Activated CD8-positive, alpha-beta memory T cell treated with anti-CD3 and anti-CD28 coated beads, Interleukin-2, amount 10 ng/mL, durations not matched to agents 7 days and 5 days (primary cell): Measurements from ENCODE around the gene ZNF415. TPM values are rescaled to one million over a fixed set of nuclear protein-coding genes. Genes with fewer than 3 reads are reported as not detected.
"Not testable (repeated sequence)": the region's sequence is repeated elsewhere in the genome, so short reads cannot be mapped to it uniquely, and the experiment has no call there.

Experiments
- ATAC-seq: fragments of 150-1000 bp; cut with Tn5 transposase; one replicate; pipeline ENCODE4 v1.10.0; 2021; ENCODE audit warnings: moderate library complexity
- CTCF ChIA-PET: fragments of 350-600 bp; sonication (Branson Sonifier 250); formaldehyde crosslinking; loops from one replicate; lab custom pipeline; 2021; ENCODE audit warnings: antibody characterized with exemption; lab: Charles Lee
- DNase-seq: peaks from one replicate; pipeline ENCODE4 v3.0.0-alpha.2; 2020
- H3K27ac Mint-ChIP-seq: one replicate; pipeline ENCODE4 v1.8.0; 2021; ENCODE audit warnings: mild to moderate bottlenecking, mixed read lengths
- H3K27me3 Mint-ChIP-seq: one replicate; pipeline ENCODE4 v1.8.0; 2021; ENCODE audit warnings: mixed read lengths
- H3K36me3 Mint-ChIP-seq: one replicate; pipeline ENCODE4 v1.8.0; 2021; ENCODE audit warnings: mild to moderate bottlenecking, mixed read lengths
- H3K4me1 Mint-ChIP-seq: one replicate; pipeline ENCODE4 v1.8.0; 2021; ENCODE audit warnings: mixed read lengths
- H3K4me3 Mint-ChIP-seq: one replicate; pipeline ENCODE4 v1.8.0; 2021; ENCODE audit warnings: mild to moderate bottlenecking, moderate library complexity, mixed read lengths
- H3K9me3 Mint-ChIP-seq: one replicate; pipeline ENCODE4 v1.8.0; 2022; ENCODE audit warnings: low read depth, mixed read lengths
- total RNA-seq, 2 experiments: library from RNA; stranded (reverse); gene quantifications; one replicate each; pipeline ENCODE4 v1.2.3, GENCODE V29; 2021

ZNF415 gene
- total RNA-seq, 2 experiments from 2014 or later: 0.35 to 0.61 TPM

DNA sequence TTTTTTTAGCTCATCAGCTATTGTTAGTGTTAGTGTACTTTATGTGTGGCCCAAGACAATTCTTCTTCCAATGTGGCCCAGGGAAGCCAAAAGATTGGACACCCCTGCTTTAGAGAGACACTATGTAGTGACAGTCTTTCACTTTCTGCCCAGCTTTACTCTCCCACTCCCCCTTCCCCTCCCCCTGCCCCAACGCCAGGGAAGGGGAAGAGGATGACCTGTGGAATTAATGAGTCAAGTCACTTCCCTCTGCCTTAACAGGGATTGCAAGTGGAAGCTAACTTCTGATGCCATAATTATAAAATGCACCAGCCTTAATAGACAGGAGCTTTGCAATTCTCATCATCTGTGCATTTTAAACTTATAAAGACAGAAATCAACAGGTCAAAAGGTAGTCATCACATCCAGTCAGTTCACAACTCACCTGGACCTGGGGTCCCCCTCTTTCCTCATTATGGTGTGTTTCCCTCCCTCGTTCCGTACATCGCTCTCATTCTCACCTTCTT, 1.6 kb downstream of the ZNF415 start:
- no peak for ATAC-seq
- CTCF ChIA-PET: no interaction called here
- peaks cover 9% of the 10 kb centered on the region for H3K27me3 Mint-ChIP-seq
- no peak for DNase-seq
- H3K4me3 Mint-ChIP-seq: no peak overlapping the region
- H3K36me3 Mint-ChIP-seq: peaks cover 18% of the 10 kb centered on the region
- no peaks in the 10 kb centered on the region for H3K4me1 Mint-ChIP-seq
- H3K9me3 Mint-ChIP-seq: peaks cover 37% of the 10 kb centered on the region
- no peak overlapping the region for H3K27ac Mint-ChIP-seq

DNA sequence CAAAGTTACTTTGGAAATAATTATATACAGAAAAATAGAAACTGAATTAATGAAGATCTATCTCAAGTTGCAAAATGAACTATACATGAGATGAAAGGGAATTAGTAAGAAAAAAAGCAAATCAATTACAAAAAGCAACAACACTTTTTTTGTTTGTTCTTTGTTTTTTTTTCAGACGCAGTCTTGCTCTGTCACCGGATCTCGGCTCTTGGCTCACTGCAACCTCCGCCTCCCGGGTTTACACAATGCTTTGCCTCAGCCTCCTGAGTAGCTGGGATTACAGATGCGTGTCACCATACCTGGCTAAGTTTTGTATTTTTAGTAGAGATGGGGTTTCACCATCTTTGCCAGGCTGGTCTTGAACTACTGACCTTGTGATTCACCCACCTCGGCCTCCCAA, 2.2 kb downstream of the ZNF415 start:
- Mint-ChIP-seq H3K9me3 (peaks cover 33% of the 10 kb centered on the region), H3K27ac (no peak overlapping the region), H3K36me3 (peaks cover 19% of the 10 kb centered on the region), H3K27me3 (peaks cover 9% of the 10 kb centered on the region), H3K4me3 (no peak overlapping the region), H3K4me1 (no peaks in the 10 kb centered on the region)
- ATAC-seq: no peak
- CTCF ChIA-PET: no interaction called here
- DNase-seq: no peak

DNA sequence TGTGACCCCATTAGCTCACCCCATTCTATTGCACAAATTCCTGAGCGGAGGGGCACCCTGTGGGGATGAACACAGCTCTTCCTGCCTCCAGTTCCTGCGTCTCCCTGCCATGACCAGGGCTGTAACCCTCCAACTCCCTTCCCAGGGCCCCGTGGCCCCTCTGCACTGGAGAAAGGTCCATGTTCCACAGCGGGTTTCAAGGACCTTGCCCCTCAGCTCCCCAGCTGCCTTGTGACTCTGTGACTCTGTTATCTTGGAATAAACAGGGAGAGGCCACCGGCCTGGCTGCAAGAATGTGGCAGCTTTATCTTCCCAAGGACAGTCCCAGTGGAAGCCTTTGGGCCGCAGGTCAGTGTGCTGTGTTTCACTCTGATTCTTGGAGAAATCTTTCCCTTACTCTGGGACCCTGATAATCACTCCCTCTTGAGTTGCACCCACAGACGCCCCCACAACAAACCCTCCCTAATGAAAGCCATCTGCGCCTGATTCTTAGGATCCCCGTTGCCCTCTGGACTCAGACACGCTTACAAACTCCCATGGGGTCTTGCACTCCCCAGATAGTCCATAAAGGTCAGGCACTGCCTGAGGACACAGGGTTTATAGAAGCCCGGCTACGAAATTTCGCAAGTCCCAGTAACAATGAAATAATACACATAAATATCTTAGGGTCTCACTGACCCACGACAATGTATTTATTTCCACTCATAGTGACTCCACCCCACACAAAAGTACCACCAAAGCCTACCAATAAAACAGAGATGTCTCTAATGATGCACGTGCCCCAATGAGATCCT, 5.8 kb downstream of the ZNF415 start:
- H3K9me3 Mint-ChIP-seq: peaks cover 36% of the 10 kb centered on the region
- CTCF ChIA-PET, H3K27me3 Mint-ChIP-seq, H3K27ac Mint-ChIP-seq, DNase-seq, H3K4me1 Mint-ChIP-seq, H3K4me3 Mint-ChIP-seq, ATAC-seq: not testable (repeated sequence)
- H3K36me3 Mint-ChIP-seq: peaks cover 12% of the 10 kb centered on the region

DNA sequence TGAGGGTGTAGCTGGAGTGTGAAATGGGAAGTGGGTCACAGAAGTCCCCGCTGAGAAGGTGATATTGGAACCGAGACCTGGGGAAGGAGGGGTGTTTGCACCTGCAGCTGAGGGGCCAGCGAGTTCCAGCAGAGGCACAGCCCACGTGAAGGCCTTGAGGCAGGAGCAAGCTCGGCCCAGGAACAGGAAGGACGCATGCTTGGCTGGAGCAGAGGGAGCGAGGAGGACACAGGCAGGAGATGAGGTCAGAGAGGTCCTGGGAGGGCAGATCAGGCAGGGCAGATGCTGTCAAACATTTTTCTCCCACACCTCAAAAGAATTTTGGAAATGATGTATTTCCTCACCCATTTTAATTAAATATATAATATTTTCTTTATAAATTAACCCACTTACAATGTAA, 9.3 kb downstream of the ZNF415 start:
- Mint-ChIP-seq H3K9me3 (peaks cover 31% of the 10 kb centered on the region), H3K27me3 (no peaks in the 10 kb centered on the region), H3K4me1 (no peaks in the 10 kb centered on the region), H3K4me3 (no peak overlapping the region), H3K27ac (no peak overlapping the region), H3K36me3 (peaks cover 8% of the 10 kb centered on the region)
- ATAC-seq (no peak), DNase-seq (no peak)
- CTCF ChIA-PET: no interaction called here

DNA sequence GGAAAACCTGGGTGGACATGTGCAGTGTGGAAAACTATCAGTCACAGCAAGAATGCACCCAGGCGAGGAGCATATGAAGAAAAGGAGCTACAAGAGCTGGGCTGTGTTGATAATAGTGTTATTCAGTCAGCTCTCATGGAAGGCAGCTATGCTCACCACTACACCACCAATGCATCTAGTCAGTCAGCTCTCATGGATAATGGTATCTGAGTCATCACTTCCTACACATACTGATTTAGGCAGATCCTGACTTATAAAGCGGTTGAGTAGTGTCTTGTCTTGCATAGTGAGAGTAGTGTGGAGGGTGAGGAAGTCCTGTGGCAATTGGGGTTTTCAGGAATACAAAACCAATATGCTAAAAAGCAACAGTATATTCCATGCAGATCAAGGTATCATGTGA, 20.4 kb downstream of the ZNF415 start:
- H3K36me3 Mint-ChIP-seq: peaks cover 2% of the 10 kb centered on the region
- no peak for DNase-seq
- no peak overlapping the region for H3K4me3 Mint-ChIP-seq
- H3K27ac Mint-ChIP-seq: no peak overlapping the region
- no peaks in the 10 kb centered on the region for H3K27me3 Mint-ChIP-seq
- CTCF ChIA-PET: no interaction called here
- no peaks in the 10 kb centered on the region for H3K4me1 Mint-ChIP-seq
- no peak for ATAC-seq
- peaks cover 41% of the 10 kb centered on the region for H3K9me3 Mint-ChIP-seq

DNA sequence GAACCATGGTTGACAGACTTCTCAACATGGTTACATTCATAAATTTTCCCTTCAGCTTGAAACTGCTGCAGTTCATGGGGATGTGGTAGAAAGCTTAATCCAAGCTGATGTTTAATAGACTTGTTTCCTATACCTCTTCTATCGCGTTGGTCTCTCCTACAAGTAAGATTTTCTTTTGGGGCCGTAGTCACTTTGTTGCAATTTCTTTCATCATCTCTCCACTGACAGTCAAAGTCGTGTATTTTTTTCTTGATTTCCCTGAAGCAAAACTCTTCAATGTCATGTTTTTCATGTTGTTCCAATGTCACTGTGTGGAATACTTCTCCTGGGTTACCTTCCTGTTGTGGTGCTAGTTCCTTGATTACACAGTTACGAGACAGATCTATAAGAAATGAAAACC, 23.2 kb downstream of the ZNF415 start:
- no peak overlapping the region for H3K4me3 Mint-ChIP-seq
- no peaks in the 10 kb centered on the region for H3K4me1 Mint-ChIP-seq
- H3K27me3 Mint-ChIP-seq: no peaks in the 10 kb centered on the region
- no peak for DNase-seq
- peaks cover 5% of the 10 kb centered on the region for H3K36me3 Mint-ChIP-seq
- ATAC-seq: no peak
- H3K9me3 Mint-ChIP-seq: peaks cover 37% of the 10 kb centered on the region
- CTCF ChIA-PET: no interaction called here
- no peak overlapping the region for H3K27ac Mint-ChIP-seq

DNA sequence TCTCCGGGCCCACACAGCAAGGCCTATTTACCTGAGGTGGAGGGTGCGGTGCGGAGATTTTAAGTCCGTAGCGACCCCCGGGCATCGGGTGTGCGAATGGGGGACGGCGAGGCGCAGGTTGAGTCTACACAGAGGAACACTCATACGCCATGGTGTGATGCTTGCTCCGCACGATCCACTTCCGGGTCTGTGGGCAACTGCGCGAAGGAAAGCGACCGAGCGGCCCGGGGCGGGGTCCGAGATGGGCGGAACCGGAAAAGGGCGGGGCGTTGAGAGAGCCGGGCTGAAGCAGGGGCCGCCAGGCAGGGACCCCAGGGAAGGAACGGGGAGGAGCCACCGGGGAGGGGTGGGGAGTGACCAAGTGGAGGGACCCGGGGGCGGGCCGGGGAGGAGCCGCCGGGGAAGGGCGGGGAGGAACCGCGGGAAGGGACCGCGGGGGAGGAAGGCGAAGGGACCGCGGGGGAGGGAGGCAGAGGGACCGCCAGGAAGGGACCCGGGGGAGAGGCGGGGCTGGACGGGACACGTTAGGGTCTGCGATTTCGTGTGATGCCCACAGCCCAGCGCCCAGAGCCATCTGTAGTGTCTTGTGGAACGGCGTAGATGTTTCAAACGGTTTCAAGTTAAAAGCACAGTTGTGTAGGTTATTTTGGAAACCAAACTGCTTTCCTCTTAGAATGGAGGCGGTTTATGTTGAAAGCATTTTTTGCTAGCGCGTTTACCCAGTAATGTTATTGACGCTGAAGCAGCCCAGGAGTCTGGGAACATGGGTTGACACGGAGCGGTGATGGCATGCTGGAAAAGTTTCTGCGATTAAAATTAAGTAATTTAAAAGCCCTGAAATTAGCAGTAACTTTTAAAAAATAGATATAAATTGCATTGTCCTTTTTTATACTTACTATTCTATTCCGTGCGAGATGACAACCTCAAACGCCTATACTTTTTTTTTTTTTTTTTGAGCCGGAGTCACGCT, 29.2 kb downstream of the ZNF415 start, which contains the start of gene ZNF160:
Gene ZNF160, minus strand, starts transcription at position 189 of the 970 bp plus-strand sequence. CDS start 17,146 bp downstream, outside the sequence.
- Mint-ChIP-seq H3K36me3 (peaks cover 34% of the 10 kb centered on the region), H3K9me3 (peaks cover 23% of the 10 kb centered on the region), H3K4me1 (peaks cover 21% of the 10 kb centered on the region), H3K27me3 (no peaks in the 10 kb centered on the region), H3K4me3 (peak within 1 kb of the TSS; percentile 85), H3K27ac (peak within 1 kb of the TSS; percentile 88)
- CTCF ChIA-PET: no interaction called here
- peak; percentile 99 for DNase-seq
- ATAC-seq: peak; percentile 96

DNA sequence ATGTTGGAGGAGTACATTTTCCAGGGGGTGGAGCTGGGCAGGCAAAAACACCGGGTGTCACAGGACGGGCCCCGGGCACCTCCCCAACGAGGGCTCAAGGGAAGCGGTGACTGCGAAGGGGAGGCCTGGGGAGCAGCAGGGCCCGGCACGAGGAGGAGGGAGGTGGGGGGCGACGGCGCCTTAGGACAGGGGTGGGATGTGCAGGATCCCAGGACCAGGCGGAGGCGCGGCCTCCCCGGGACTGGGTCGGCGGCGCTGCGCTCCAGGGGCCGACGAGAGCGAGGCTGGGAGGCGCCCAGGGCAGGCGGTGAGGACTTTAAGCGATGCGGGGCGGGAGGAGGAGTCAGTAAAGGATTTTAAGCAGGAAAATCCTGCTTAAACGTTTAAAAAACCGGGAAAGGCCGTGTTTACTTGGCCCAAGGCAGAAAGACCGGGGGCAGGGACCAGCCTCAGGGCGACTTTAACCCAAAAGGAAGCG, 29.9 kb downstream of the ZNF415 start:
- Mint-ChIP-seq H3K27ac (peak overlapping the region; percentile 88), H3K36me3 (peaks cover 41% of the 10 kb centered on the region), H3K27me3 (no peaks in the 10 kb centered on the region), H3K4me3 (peak overlapping the region; percentile 85), H3K4me1 (peaks cover 21% of the 10 kb centered on the region), H3K9me3 (peaks cover 18% of the 10 kb centered on the region)
- ATAC-seq (peak; percentile 21), DNase-seq (peak; percentile 72)
- CTCF ChIA-PET: interaction anchor here (1.4 kb wide), 1 partner anchor 56 kb away, joined by 3 read pairs; the partner anchor contains the start of gene ZNF347

DNA sequence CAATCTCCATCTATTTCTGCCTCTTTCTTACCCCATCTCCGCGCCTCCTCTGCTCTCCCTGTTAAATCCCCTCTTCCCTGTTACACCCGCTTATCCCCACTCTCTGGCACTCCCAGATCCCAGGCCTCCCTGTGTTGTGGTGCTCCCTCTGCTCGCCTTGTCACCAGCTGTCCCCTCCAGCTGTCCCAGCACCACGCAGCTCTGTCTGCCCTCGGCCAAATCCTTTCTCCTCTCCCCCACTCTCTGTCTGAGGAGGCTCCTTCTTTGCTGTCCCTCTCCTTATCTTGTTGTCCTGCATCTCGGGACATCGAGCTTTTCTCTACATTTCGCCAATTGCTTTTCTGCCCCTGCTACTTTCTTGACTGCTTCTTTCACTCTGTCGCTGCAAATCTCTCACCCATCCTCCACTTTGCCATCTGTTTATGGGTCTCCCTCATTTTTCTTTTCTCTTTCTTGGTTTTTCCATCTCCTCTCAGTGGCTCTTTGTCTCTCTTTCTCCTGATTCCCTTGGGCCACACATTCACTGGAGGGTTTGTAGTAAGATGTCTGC, 30.4 kb downstream of the ZNF415 start:
- Mint-ChIP-seq H3K4me1 (peaks cover 21% of the 10 kb centered on the region), H3K27ac (peak overlapping the region; percentile 88), H3K4me3 (peak overlapping the region; percentile 85), H3K27me3 (no peaks in the 10 kb centered on the region), H3K36me3 (peaks cover 46% of the 10 kb centered on the region), H3K9me3 (peaks cover 14% of the 10 kb centered on the region)
- DNase-seq: no peak
- no peak for ATAC-seq
- CTCF ChIA-PET: interaction anchor here (1.4 kb wide), 1 partner anchor 57 kb away, joined by 3 read pairs; the partner anchor contains the start of gene ZNF347

DNA sequence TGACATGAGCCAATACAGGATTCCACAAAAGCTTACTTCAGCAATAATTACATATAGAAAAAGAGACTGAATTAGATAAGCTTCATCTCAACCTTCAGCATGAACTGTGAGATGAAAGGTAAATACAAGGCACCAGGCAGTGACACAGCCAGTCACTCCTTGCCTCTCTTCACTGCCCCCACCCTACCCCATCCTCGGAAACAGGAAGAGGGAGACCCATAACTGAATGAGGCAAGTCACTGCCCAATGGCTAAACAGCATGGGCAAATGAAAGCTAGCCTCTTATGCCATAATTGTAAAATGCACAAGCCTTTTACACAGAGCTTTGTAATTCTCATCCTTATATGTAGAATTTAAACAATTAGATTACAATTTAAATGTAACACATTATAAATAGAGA, 31.2 kb downstream of the ZNF415 start:
- Mint-ChIP-seq H3K4me1 (peaks cover 21% of the 10 kb centered on the region), H3K27me3 (no peaks in the 10 kb centered on the region), H3K4me3 (peak overlapping the region; percentile 85), H3K9me3 (peaks cover 10% of the 10 kb centered on the region), H3K27ac (peak overlapping the region; percentile 88), H3K36me3 (peaks cover 47% of the 10 kb centered on the region)
- DNase-seq: peak; percentile 49
- CTCF ChIA-PET: interaction anchor here (1.4 kb wide), 1 partner anchor 57 kb away, joined by 3 read pairs; the partner anchor contains the start of gene ZNF347
- no peak for ATAC-seq

DNA sequence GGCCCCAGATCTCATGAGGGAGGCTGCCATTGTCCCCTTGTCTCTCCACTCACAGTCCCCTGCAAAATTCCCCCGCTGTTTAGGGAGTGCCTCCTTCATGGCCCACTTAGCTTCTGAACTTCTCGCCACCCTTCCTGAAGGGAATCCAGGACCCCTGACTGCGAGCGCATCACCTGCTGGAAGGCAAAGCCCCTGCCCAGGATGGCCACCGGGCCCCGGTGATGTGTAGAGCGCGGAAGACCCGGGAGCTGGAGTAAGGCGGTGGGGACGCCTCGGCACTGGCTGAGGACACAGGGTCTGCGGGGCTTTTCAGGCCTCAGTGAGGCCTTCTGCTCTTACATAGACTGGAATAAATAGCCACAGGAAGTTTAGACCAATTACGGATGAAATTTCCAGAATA, 34.1 kb downstream of the ZNF415 start:
- H3K4me3 Mint-ChIP-seq, ATAC-seq, CTCF ChIA-PET, DNase-seq, H3K27ac Mint-ChIP-seq, H3K27me3 Mint-ChIP-seq: not testable (repeated sequence)
- H3K4me1 Mint-ChIP-seq: peaks cover 21% of the 10 kb centered on the region
- H3K9me3 Mint-ChIP-seq: peaks cover 13% of the 10 kb centered on the region
- peaks cover 70% of the 10 kb centered on the region for H3K36me3 Mint-ChIP-seq

DNA sequence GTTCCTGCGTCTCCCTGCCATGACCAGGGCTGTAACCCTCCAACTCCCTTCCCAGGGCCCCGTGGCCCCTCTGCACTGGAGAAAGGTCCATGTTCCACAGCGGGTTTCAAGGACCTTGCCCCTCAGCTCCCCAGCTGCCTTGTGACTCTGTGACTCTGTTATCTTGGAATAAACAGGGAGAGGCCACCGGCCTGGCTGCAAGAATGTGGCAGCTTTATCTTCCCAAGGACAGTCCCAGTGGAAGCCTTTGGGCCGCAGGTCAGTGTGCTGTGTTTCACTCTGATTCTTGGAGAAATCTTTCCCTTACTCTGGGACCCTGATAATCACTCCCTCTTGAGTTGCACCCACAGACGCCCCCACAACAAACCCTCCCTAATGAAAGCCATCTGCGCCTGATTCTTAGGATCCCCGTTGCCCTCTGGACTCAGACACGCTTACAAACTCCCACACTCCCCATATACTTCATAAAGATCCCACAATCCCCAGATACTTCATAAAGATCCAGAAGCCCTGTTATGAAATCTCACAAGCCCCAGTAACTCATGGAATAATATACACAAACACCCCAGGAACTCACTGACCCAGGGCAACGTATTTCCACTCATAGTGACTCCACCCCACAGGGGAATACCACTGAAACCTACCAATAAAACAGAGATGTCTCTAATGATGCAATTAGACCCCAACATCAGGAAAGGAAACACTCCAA, 35.6 kb downstream of the ZNF415 start:
- H3K27ac Mint-ChIP-seq: not testable (repeated sequence)

More for the DNA sequence above, 35.6 kb downstream of the ZNF415 start:
- H3K27me3 Mint-ChIP-seq, CTCF ChIA-PET, H3K4me3 Mint-ChIP-seq, DNase-seq, ATAC-seq: not testable (repeated sequence)
- Mint-ChIP-seq H3K9me3 (peaks cover 18% of the 10 kb centered on the region), H3K36me3 (peaks cover 78% of the 10 kb centered on the region), H3K4me1 (peaks cover 16% of the 10 kb centered on the region)
